GM12891 (cell line): Measurements from ENCODE around the gene TMC7.

Experiments
- POLR2A ChIP-seq: IDR thresholded peaks from 2 replicates; pipeline ENCODE4 v1.6.1; 2011; ENCODE audit warnings: low read depth, low read length, control low read depth
- POLR2AphosphoS5 ChIP-seq: IDR thresholded peaks from 2 replicates; pipeline ENCODE4 v1.6.1; 2011; ENCODE audit warnings: low read depth, low read length, control low read depth
- SPI1 ChIP-seq: IDR thresholded peaks from 2 replicates; pipeline ENCODE4 v1.6.1; 2011; ENCODE audit warnings: low read depth, low read length, control low read depth
- TAF1 ChIP-seq: IDR thresholded peaks from 2 replicates; pipeline ENCODE4 v1.6.1; 2011; ENCODE audit warnings: low read depth, low read length, control low read depth

DNA sequence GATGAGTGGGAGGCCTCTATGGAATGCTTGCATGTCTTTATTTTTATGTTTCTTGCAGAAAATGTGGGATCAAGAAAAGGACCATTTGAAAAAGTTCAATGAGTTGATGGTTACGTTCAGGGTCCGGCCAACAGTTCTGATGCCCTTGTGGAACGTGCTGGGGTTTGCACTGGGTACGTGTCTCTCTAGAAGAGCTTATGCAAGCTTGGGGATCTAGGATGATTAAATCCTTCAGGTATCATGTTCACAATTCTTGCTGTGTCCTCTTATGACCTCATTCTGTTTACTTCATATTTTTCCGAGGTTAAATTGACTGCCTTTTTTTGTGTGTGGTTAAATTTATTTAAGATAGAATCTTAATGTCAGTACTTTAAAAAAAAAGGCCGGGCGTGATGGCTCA lies 90.1 kb downstream of the TMC7 start:
- TF ChIP-seq POLR2A (no peak), POLR2AphosphoS5 (no peak), TAF1 (no peak), SPI1 (no peak)
